GM12878 (cell line): ENCODE measurements around the gene INSC. TPM values are rescaled to one million over a fixed set of nuclear protein-coding genes. Genes with fewer than 3 reads are reported as not detected.

Experiments
- ATAC-seq: fragments of 200-7000 bp; cut with Tn5 transposase; 3 replicates; pipeline ENCODE4 v1.9.1; 2020; ENCODE audit warnings: mild to moderate bottlenecking, moderate library complexity
- BruUV-seq: library from RNA; stranded (reverse); fragments of 400-500 nt; replicated peaks from 2 replicates; lab custom pipeline; 2021; lab: Mats Ljungman, UMichigan
- CTCF ChIA-PET: fragments of 300-600 bp; sonication (Branson Sonifier 250); formaldehyde crosslinking; extraction: SDS; loops from one replicate; lab custom pipeline; 2021; ENCODE audit warnings: inconsistent platforms; lab: Yijun Ruan, JAX
- POLR2A ChIA-PET: fragments of 350-600 bp; formaldehyde crosslinking; extraction: SDS; loops from one replicate; lab custom pipeline; 2021; ENCODE audit warnings: inconsistent platforms; lab: Charles Lee
- RAD21 ChIA-PET: fragments of 300-600 bp; sonication (Branson Sonifier 250); formaldehyde crosslinking; loops from one replicate; lab custom pipeline; 2023; ENCODE audit warnings: antibody characterized with exemption; ENCODE audit not compliant: unreplicated experiment; lab: Charles Lee
- SMC1A ChIA-PET: fragments of 300-600 bp; sonication (Branson Sonifier 250); formaldehyde crosslinking; loops from one replicate; lab custom pipeline; 2023; ENCODE audit not compliant: unreplicated experiment, uncharacterized antibody; lab: Charles Lee
- DNase-seq: peaks from one replicate; pipeline ENCODE4 v3.0.0-alpha.2; 2011; ENCODE audit warnings: low read depth, low spot score
- FAIRE-seq: peaks from 3 replicates; lab custom pipeline; 2011; peaks lifted over from hg19 to GRCh38; lab: Jason Lieb, UNC
- H2AFZ ChIP-seq: 2 replicates; pipeline ENCODE4 v1.6.0; 2011; ENCODE audit warnings: low read depth, low read length, control low read depth; ENCODE audit not compliant: control insufficient read depth
- H3K27ac ChIP-seq: 2 replicates; pipeline ENCODE4 v1.5.1; 2011; ENCODE audit warnings: control low read depth; ENCODE audit not compliant: control insufficient read depth, insufficient read depth
- H3K27me3 ChIP-seq, 2 experiments: replicated peaks in 1 of 2; 2 replicates each; pipeline versions ENCODE4 v1.6.0 to v1.6.1; 2011; ENCODE audit warnings: low read length in 1 of 2; ENCODE audit not compliant: control insufficient read depth in 2 of 2, insufficient read depth in 2 of 2
- H3K36me3 ChIP-seq, 2 experiments: 2 replicates each; pipeline ENCODE4 v1.5.1; 2011; ENCODE audit warnings: low read length in 1 of 2; ENCODE audit not compliant: control insufficient read depth in 2 of 2, insufficient read depth in 2 of 2
- H3K4me1 ChIP-seq: 2 replicates; pipeline ENCODE4 v1.6.1; 2011; ENCODE audit warnings: mild to moderate bottlenecking, low read length, moderate library complexity, mixed read lengths; ENCODE audit not compliant: control insufficient read depth, insufficient read depth
- H3K4me2 ChIP-seq: 2 replicates; pipeline ENCODE4 v1.6.0; 2011; ENCODE audit warnings: control low read depth; ENCODE audit not compliant: control insufficient read depth, insufficient read depth
- H3K4me3 ChIP-seq: fragments of 200-600 bp; sonication (generic); 2 replicates; pipeline ENCODE4 v1.5.1; 2016
- H3K79me2 ChIP-seq: 2 replicates; pipeline ENCODE4 v1.6.0; 2011; ENCODE audit warnings: low read length; ENCODE audit not compliant: control insufficient read depth, insufficient read depth
- H3K9ac ChIP-seq: 2 replicates; pipeline ENCODE4 v1.8.0; 2011; ENCODE audit warnings: low read length, control low read depth, mixed read lengths; ENCODE audit not compliant: control insufficient read depth, insufficient read depth
- H3K9me3 ChIP-seq: replicated peaks from 3 replicates; pipeline ENCODE4 v1.5.1; 2011; ENCODE audit warnings: mild to moderate bottlenecking, low read length; ENCODE audit not compliant: control insufficient read depth, insufficient read depth
- H4K20me1 ChIP-seq: 2 replicates; pipeline ENCODE4 v1.6.0; 2011; ENCODE audit not compliant: control insufficient read depth, insufficient read depth
- FOXK2 ChIP-seq: fragments of 450-650 bp; IDR thresholded peaks from 2 replicates; pipeline ENCODE4 v1.6.1; 2017; ENCODE audit warnings: mild to moderate bottlenecking, moderate library complexity
- FOXM1 ChIP-seq: IDR thresholded peaks from 2 replicates; pipeline ENCODE4 v1.6.1; 2012; ENCODE audit warnings: low read depth, mild to moderate bottlenecking, inconsistent platforms, low read length, moderate library complexity
- NR2C1 ChIP-seq: fragments of 450-650 bp; IDR thresholded peaks from 2 replicates; pipeline ENCODE4 v1.6.1; 2017; ENCODE audit warnings: antibody characterized with exemption, mild to moderate bottlenecking, moderate library complexity
- SUZ12 ChIP-seq: fragments of 200-600 bp; sonication (generic); IDR thresholded peaks from one replicate; pipeline ENCODE4 v1.6.1; 2018; ENCODE audit warnings: antibody characterized with exemption, mild to moderate bottlenecking; ENCODE audit not compliant: unreplicated experiment
- TCF3 ChIP-seq: IDR thresholded peaks from 2 replicates; pipeline ENCODE4 v1.6.1; 2012; ENCODE audit warnings: low read depth, mild to moderate bottlenecking, low read length, borderline replicate concordance; ENCODE audit not compliant: insufficient read depth
- ZNF384 ChIP-seq: IDR thresholded peaks from 2 replicates; pipeline ENCODE4 v1.6.1; 2012; ENCODE audit warnings: low read depth, mild to moderate bottlenecking, low read length, improper control_type of control experiment, borderline replicate concordance
- WGBS: methylation state at CpG from one replicate; pipeline ENCODE4 v1.1.6; 2016; ENCODE audit warnings: low lambda C conversion rate; ENCODE audit not compliant: insufficient replicate concordance, insufficient coverage; ENCODE audit errors: missing lambda C conversion rate; 5-methylcytosine and 5-hydroxymethylcytosine counted together
- in situ Hi-C: fragments of 300-500 bp; cut with MboI; formaldehyde crosslinking; loops from 9 replicates; pipeline ENCODE4 v1.14.3; 2018; ENCODE audit warnings: mixed read lengths
- intact Hi-C: fragments of 100-400 bp; cut with micrococcal nuclease; formaldehyde crosslinking; loops from one replicate; pipeline ENCODE4 v1.14.2; 2022; ENCODE audit not compliant: unreplicated experiment
- polyA plus RNA-seq, 11 experiments: library from polyadenylated mRNA; depleted of rRNA in 4 of 11; unstranded in 6 of 11; stranded (reverse) in 5 of 11; fragments of >200 nt; fragmentation: Nextera tagmentation in 4 of 11; fragmentation: Illumina TruSeq in 1 of 11; extraction: Ambion mirVana in 4 of 11; extraction: Trizol in 1 of 11; gene quantifications; 1 replicate in 1 of 11; 2 replicates in 10 of 11; pipeline versions ENCODE4 v1.2.1 to v1.2.3, GENCODE V29; 2011 to 2016; ENCODE audit warnings: inconsistent platforms in 2 of 11, missing spikeins in 2 of 11, low read depth in 1 of 11
- total RNA-seq, 4 experiments: library from RNA; depleted of rRNA in 3 of 4; stranded (reverse); fragments of >200 nt in 3 of 4; fragmentation: Illumina TruSeq in 1 of 4; extraction: Trizol in 1 of 4; gene quantifications; 2 replicates each; pipeline versions ENCODE4 v1.2.1 to v1.2.3, GENCODE V29; 2013 to 2021

Gene INSC
- total and polyA plus RNA-seq, 10 of the 15 experiments (the other 5 are each of a cell fraction or from before 2014, with no cell fraction given), result 0.13 to 0.33 TPM; not detected in 8

DNA sequence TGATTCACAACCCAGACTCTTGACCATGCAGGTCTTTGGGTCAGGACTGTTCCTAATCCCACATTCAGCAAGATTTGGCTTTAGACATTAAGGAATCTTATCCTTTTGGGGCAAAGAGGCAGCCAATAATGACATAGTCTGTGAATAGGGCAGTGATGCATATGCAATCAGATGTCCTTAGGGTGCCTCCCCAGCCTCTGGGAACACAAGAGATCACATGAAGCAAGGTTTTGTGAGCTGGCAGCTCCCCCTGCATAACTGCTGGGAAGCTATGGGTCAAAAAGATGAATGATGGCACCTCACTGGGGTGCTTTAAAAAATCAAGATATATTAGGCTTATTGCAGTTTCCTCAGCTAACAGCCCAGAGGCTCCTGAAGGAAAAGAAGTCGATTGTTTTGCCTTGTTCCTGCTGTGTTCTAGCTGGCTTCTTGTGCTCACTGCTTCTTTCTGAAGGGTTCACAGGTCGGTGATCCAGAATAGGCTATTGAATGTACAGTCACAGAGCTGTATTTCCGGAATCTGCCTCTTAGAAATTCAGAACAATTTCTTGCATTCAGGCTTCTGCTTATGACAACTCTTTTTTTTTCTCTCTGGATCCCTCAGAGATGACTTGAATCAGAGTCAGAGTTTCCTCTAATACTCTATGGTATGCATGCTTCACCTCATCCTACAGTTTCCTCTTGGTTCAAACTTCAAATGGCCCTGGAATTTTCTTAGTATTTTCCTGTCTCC lies 31.7 kb downstream of the INSC start:
- DNase-seq (no peak), FAIRE-seq (no peak), ATAC-seq (no peak)
- Histone ChIP-seq H2AFZ (no peak overlapping the region), H3K27me3 (no peaks in the 10 kb centered on the region), H3K36me3 (no peaks in the 10 kb centered on the region), H3K9me3 (no peaks in the 10 kb centered on the region; the same call in 2 of the 3 replicates), H3K79me2 (no peaks in the 10 kb centered on the region), H3K4me3 (no peak overlapping the region), H3K4me2 (no peak overlapping the region), H3K27ac (no peak overlapping the region), H3K9ac (no peak overlapping the region), H4K20me1 (no peaks in the 10 kb centered on the region), H3K4me1 (no peaks in the 10 kb centered on the region)
- TF ChIP-seq SUZ12 (no peak), NR2C1 (no peak), TCF3 (no peak), FOXK2 (no peak), FOXM1 (no peak), ZNF384 (no peak)
- intact Hi-C loops (no loop called here), in situ Hi-C loops (no loop called here)
- SMC1A ChIA-PET, result interaction anchor here (0.5 to 1.9 kb wide), 5 partner anchors 16 to 512 kb away, joined by 3 to 8 read pairs (median 3); no protein-coding TSS in a partner anchor
- no TSS peak for BruUV-seq
- 15% methylated on average over 3 of the region's 3 CpGs for WGBS
- POLR2A ChIA-PET, result interaction anchor here (0.6 kb wide), 1 partner anchor 1059 kb away, joined by 3 read pairs; no protein-coding TSS in a partner anchor
- RAD21 ChIA-PET, result interaction anchor here (1.2 kb wide), 1 partner anchor 13 kb away, joined by 3 read pairs; no protein-coding TSS in a partner anchor
- CTCF ChIA-PET, result interaction anchor here (0.9 to 2.3 kb wide), 3 partner anchors 14 to 46 kb away, joined by 3 to 6 read pairs (median 4); no protein-coding TSS in a partner anchor
